Measurements from ENCODE around the gene GHRL. TPM values are rescaled to one million over a fixed set of nuclear protein-coding genes. Genes with fewer than 3 reads are reported as not detected.

GHRL gene
- total RNA-seq, 1 experiment from 2014 or later = not detected

GRCh38 chr3:10289077-10289476 is 3.7 kb downstream of the GHRL start:
- H3K4me1 ChIP-seq (ENCODE audit: control insufficient read depth in 1 of 2, insufficient read depth in 2 of 2, low read length in 2 of 2) = peaks cover 0 to 9% of the 10 kb centered on the region in 2 experiments; a peak in 2 of 4 replicates

More at GRCh38 chr3:10289077-10289476, 3.7 kb downstream of the GHRL start:
- H4K20me1 ChIP-seq (ENCODE audit: insufficient read depth) = no peaks in the 10 kb centered on the region
- H3K36me3 ChIP-seq (ENCODE audit: control insufficient read depth in 1 of 2, insufficient read depth in 2 of 2, low read length in 2 of 2) = peaks cover 8% of the 10 kb centered on the region in 2 experiments; a peak in 1 of 4 replicates
- DNase-seq (ENCODE audit: low read depth, low spot score) = no peak
- H3K4me3 ChIP-seq (replicated peaks in 1 of 2; ENCODE audit: low read depth in 1 of 2, low read length in 2 of 2) = no peak overlapping the region
- no peak overlapping the region for H2AFZ ChIP-seq (ENCODE audit: low read depth, low read length, poor library complexity, severe bottlenecking)
- H3K9me3 ChIP-seq (ENCODE audit: control insufficient read depth in 1 of 2, insufficient read depth in 1 of 2, low read depth in 1 of 2, low read length in 2 of 2) = no peaks in the 10 kb centered on the region
- H3K79me2 ChIP-seq (ENCODE audit: insufficient read depth, low read length) = no peaks in the 10 kb centered on the region
- no peak overlapping the region for H3K9ac ChIP-seq (ENCODE audit: low read length)
- no peak overlapping the region for H3K4me2 ChIP-seq (ENCODE audit: low read length)
- ChIA-PET CTCF (no interaction called here), RAD21 (ENCODE audit: low non-redundant PET in 1 of 2, low total read pairs in 2 of 2, uncharacterized antibody in 2 of 2, unreplicated experiment in 2 of 2) (no interaction called here), POLR2A (no interaction called here)
- H3K27me3 ChIP-seq (ENCODE audit: insufficient read depth, low read length) = no peaks in the 10 kb centered on the region
- no peak for TF ChIP-seq ZFX (IDR thresholded peaks at IDR 0.05)
- no peak for TF ChIP-seq RAD21 (IDR thresholded peaks at IDR 0.05; ENCODE audit: low read depth)
- TF ChIP-seq SP1 (IDR thresholded peaks at IDR 0.05; ENCODE audit: low read depth) = no peak
- no peak for TF ChIP-seq YY1 (IDR thresholded peaks at IDR 0.05; ENCODE audit: extremely low read depth, insufficient replicate concordance, low read depth, low read length)
- no peak for TF ChIP-seq EGR1 (IDR thresholded peaks at IDR 0.05; ENCODE audit: low read depth)
- TF ChIP-seq POLR2AphosphoS5 (IDR thresholded peaks at IDR 0.05; ENCODE audit: low read depth, low read length) = no peak
- TF ChIP-seq EZH2phosphoT487 (IDR thresholded peaks at IDR 0.05; ENCODE audit: borderline replicate concordance) = no peak
- no peak for TF ChIP-seq ELF1 (IDR thresholded peaks at IDR 0.05; ENCODE audit: borderline replicate concordance, low read depth)
- TF ChIP-seq CBX3 (IDR thresholded peaks at IDR 0.05; ENCODE audit: low read depth) = no peak
- no peak for TF ChIP-seq CTCF (IDR thresholded peaks at IDR 0.05 in 2 of 3, conservative IDR thresholded peaks at IDR 0.05 in 1 of 3; ENCODE audit: borderline replicate concordance in 1 of 3, insufficient read depth in 1 of 3, low read depth in 2 of 3, low read length in 2 of 3)
- no peak for TF ChIP-seq TCF7L2 (IDR thresholded peaks at IDR 0.05; ENCODE audit: borderline replicate concordance, extremely low read depth, insufficient read depth, insufficient read length)
- no peak for TF ChIP-seq MAX (IDR thresholded peaks at IDR 0.05)
- TF ChIP-seq SIN3A (IDR thresholded peaks at IDR 0.05; ENCODE audit: low read depth) = no peak
- TF ChIP-seq SRF (IDR thresholded peaks at IDR 0.05; ENCODE audit: low read depth) = no peak
- TF ChIP-seq REST (IDR thresholded peaks at IDR 0.05; ENCODE audit: low read depth) = no peak
- intact Hi-C loops (cut with micrococcal nuclease) = no loop called here
- no peaks in the 10 kb centered on the region for H3K9me2 ChIP-seq (ENCODE audit: insufficient read depth)
- H3K27ac ChIP-seq (ENCODE audit: low read depth, low read length) = no peak overlapping the region
- ATAC-seq = no peak
- no TSS peak for BruUV-seq (replicated peaks)

All from HCT116 (cell line).